Activated CD4-positive, CD25-positive, alpha-beta regulatory T cell (primary cell): ENCODE results near the gene HLA-DRB1.
"Not testable (repeated sequence)": the region's sequence is repeated elsewhere in the genome, so short reads cannot be mapped to it uniquely, and the experiment has no call there.

Experiments
- DNase-seq, 4 experiments: peaks; one replicate each; lab custom pipeline; 2025; lab: John Stamatoyannopoulos, UW

HLA-DRB1 gene

DNA sequence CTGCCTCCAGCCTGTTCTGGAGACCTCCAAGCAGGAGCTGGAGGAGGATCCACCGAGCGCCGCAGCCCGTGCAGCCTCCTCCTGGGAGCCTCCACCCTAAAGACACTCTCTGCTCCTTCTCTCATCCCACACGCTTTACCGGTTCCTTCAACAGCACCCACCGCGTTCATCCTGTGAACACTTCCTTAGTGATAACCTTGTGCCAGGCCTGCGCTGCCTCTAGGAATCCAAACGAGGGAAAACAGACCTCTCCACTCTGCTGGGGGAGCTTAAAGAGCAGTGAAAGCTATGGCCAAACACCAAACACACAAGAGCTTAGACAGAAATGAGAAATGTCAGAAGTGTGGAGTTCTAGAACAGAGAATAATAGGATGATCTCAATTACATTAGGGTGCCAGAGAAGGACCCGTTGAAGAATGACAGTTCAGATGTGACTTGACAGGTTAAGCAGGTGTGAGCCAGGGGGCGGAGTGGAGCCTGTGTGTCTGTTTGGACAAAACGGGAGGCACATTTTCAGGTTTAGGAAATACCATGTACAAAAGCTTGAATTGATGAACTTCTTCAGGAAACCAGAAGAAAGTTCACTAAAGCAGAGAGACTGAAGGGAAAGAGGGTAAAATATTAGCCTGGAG is 31.1 kb downstream of the HLA-DRB1 start:
- no peak for DNase-seq

DNA sequence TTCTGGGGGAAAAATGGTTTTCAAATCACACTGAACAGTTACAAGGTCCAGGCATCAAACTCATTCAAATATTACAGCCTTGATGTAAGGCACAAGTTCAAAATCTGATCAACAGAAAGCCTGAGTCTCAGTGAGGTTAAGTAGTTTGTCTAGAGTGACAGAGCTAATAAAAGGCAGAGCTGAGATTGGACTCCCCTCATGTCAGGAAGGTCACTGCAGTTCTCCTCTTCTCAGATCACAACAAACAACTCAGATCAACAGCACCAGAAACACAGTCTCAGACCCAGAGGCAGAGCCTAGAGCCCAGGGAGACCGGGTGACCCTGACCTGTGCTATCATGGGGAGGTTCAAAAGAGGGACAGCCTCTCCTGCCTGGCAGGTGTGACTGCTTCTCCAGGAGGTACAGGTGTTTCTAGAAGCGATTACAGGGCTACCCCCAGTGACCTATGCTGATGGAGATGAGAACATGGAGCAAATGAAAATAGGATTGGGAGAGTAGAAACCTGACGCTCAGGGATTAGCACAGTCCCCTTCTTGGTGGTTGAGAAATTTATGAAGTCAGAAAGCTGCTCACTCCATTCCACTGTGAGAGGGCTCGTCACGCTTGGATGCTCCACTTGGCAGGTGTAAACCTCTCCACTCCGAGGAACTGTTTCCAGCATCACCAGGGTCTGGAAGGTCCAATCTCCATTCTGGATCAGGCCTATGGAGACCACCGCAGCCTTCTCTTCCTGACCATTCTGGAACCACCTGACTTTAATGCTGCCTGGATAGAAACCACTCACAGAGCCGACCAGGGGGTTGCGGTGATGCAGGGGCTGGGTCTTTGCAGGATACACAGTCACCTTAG is 35.3 kb downstream of the HLA-DRB1 start:
- DNase-seq, result no peak

DNA sequence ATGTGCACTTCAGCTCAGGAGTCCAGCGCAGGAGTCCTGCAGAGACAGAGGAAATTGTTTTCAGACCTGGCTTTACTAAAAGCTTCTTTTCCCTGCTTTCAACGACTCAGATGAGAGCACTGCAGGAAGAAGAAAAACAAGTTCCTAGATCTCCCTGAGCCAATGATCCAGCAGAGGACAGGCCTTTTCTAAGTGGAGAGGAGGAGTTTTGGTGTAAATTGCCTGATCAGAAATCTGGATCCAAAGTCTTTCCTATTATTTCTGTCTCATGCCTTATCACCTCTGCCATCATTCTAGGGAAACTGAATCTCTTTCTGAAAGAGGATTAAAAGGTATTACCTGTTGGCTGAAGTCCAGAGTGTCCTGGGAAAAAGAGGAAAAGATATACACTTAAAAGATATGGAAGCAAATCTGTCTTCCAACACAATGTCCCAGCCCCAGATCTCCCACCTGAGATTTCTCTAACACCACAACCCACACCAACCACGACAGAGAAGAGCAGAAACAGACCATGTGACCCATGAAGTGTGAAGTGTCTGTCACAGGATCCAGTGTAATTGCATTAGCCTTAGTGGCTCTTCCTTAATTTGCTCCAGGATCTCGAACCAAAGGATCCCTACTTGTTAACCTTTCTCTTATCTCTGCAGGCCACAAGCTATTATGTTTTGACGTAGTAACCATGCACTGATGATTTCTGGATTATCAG is 36.5 kb downstream of the HLA-DRB1 start:
- DNase-seq, result no peak

DNA sequence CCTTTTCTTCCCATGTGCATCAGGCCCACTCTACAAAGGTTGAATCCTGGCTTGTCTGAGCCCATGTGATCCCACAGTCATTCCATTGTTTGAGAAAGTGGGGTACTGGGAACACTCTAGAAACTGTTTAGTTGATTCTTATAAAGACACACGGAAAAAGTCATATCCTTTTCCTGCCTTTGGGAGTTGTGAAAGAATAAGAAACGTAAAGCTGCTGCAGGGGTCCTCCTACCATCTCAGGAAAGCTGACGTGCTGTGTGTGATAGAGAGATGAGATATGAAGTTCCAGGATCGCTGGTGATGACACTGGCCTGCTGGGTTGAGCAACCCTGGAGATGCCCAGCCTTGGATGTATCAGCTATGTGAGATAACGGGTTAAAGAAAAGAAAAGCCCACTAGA is 38.2 kb downstream of the HLA-DRB1 start:
- no peak for DNase-seq

DNA sequence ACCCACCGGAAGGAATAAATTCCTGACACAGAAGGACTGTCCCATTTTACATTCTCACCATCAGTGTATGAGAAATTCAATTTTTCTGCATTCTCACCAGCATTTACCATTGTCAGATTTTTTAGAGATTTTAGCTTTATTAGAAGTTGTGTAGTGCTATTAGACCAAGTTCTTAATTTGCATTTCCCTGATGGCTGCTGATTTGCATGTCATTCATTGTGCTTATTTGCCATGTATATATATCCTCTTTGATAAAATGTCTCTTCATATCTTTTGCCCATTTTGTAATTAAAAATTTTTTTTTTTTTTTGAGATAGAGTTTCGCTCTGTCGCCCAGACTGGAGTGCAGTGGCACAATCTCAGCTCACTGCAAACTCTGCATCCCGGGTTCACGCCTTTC is 49.8 kb downstream of the HLA-DRB1 start:
- no peak for DNase-seq

DNA sequence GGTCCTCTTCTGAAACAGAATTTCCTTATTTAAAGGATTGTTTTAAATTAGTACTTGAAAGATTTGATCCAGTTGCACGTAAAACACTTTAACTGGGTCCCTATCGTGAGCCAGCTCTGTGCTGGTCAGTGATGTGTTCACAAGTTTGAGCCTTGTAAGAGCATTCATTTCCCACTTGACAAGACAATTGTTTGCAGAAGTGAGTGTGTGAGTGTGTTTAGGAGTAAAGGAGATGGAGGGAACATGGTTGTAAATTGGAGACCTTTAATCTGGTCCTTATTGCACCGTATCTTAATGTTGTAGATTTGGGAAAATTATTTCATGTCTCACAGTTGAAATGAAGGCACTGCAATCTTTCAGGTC is 59.2 kb downstream of the HLA-DRB1 start:
- DNase-seq, result not testable (repeated sequence)

DNA sequence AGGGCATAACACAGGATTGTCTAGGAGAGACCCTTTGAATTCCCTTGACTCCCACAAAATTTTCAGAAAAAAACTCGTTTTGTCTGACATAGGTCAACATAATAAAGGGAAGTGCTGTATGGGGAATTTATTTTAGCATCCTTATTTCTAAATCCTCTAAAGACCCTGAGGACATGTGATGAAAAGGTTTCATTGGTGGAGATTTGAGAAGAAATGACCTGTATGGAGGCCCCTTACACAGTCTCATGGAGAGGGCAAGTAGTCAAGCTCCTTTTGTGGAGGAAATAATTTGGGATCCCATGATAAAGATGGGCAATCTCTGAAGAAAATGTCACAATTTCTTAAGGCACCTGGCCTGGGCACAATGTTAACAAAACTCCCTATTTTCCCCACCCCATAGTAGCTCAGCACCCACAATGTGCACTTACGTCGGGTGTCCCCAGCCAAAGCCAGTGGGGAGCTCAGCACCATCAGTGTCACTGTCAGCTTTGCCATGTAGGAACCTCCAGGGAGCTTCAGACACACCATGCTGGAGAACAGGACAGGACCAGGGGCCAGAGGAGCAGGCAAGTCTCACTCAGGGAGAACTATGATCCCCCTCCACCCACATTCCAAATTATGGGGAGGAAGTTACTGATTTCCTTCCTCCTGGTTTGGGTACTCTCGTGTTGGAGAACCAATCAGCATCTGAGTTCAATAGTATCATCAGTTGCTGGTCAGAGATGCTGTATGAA is 59.8 kb downstream of the HLA-DRB1 start, which contains the start of gene HLA-DRB5:
Gene HLA-DRB5 (minus strand): TSS at position 591 of the 734 bp plus-strand sequence. CDS start 63 bp downstream, at position 528.
- DNase-seq, result no peak
